Measurements from ENCODE around the gene CTNNA3.

The CTNNA3 gene

DNA sequence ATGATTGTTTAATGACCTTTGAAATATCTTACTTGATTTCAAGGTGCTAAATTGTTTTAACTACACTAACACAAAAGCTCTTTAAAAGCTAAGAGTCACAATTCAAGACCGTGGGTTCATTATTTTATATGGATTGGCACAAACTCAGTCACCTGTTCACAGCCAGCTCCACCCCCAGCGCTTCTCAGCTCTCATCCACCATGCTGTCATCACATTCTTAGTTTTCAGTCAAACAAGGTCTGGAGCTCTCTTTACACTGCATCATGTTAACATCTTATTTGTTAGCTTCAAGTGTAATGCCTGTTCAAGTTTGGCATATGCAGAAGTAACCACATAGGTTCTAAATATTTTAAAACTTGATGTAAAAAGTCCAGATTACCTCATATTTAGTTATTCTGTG, 951.1 kb downstream of the CTNNA3 start:
- Histone ChIP-seq H3F3A (ENCODE audit: control insufficient read depth, insufficient read depth) (no peaks in the 10 kb centered on the region), H3K4me1 (ENCODE audit: control insufficient read depth, low read length) (no peaks in the 10 kb centered on the region), H3K27me3 (ENCODE audit: control insufficient read depth, low read length) (no peaks in the 10 kb centered on the region), H4K20me1 (ENCODE audit: control insufficient read depth, insufficient read depth, low read depth, low read length) (no peaks in the 10 kb centered on the region), H3K4me3 (ENCODE audit: low read length) (no peak overlapping the region), H3K79me2 (ENCODE audit: control insufficient read depth, low read length) (no peaks in the 10 kb centered on the region), H3K36me3 (ENCODE audit: control insufficient read depth, low read length) (no peaks in the 10 kb centered on the region), H3K9me3 (ENCODE audit: control insufficient read depth, insufficient read depth, low read length) (no peaks in the 10 kb centered on the region), H3K27ac (ENCODE audit: low read depth, low read length) (no peak overlapping the region), H3K9me2 (replicated peaks; ENCODE audit: control insufficient read depth, low read length) (no peaks in the 10 kb centered on the region), H3K4me2 (ENCODE audit: low read length) (no peak overlapping the region)
- TF ChIP-seq, protein P1, sequence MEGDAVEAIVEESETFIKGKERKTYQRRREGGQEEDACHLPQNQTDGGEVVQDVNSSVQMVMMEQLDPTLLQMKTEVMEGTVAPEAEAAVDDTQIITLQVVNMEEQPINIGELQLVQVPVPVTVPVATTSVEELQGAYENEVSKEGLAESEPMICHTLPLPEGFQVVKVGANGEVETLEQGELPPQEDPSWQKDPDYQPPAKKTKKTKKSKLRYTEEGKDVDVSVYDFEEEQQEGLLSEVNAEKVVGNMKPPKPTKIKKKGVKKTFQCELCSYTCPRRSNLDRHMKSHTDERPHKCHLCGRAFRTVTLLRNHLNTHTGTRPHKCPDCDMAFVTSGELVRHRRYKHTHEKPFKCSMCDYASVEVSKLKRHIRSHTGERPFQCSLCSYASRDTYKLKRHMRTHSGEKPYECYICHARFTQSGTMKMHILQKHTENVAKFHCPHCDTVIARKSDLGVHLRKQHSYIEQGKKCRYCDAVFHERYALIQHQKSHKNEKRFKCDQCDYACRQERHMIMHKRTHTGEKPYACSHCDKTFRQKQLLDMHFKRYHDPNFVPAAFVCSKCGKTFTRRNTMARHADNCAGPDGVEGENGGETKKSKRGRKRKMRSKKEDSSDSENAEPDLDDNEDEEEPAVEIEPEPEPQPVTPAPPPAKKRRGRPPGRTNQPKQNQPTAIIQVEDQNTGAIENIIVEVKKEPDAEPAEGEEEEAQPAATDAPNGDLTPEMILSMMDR (IDR thresholded peaks at IDR 0.05; ENCODE audit: low read depth, low read length, poor library complexity, severe bottlenecking) = no peak
- no peak for TF ChIP-seq EZH2phosphoT487 (IDR thresholded peaks at IDR 0.05; ENCODE audit: borderline replicate concordance, low read length)

DNA sequence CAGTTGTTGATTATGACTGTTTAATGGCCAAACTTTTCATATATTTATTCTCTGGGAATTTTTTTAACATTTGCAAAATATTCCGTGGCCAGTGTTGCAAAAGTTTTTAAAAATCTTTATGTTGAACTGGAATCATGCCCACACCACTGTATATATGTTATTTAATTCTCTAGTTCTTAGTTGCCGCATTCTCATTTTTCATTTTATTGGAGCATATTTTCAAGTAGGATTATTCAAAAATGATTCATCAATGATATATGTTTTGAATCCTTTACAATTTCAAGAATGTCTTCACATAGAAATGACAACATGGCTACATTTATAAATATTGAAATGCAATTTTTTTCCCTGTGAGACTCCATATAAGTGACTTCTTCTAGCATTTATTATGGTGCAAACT, 958.8 kb downstream of the CTNNA3 start:
- TF ChIP-seq, protein P1 (IDR thresholded peaks at IDR 0.05; ENCODE audit: low read depth, low read length, poor library complexity, severe bottlenecking) = no peak
- no peak for TF ChIP-seq EZH2phosphoT487 (IDR thresholded peaks at IDR 0.05; ENCODE audit: borderline replicate concordance, low read length)
- Histone ChIP-seq H3K36me3 (ENCODE audit: control insufficient read depth, low read length) (no peaks in the 10 kb centered on the region), H3K4me1 (ENCODE audit: control insufficient read depth, low read length) (no peaks in the 10 kb centered on the region), H3K4me3 (ENCODE audit: low read length) (no peak overlapping the region), H3K4me2 (ENCODE audit: low read length) (no peak overlapping the region), H3K9me3 (ENCODE audit: control insufficient read depth, insufficient read depth, low read length) (no peaks in the 10 kb centered on the region), H3K27ac (ENCODE audit: low read depth, low read length) (no peak overlapping the region), H3K27me3 (ENCODE audit: control insufficient read depth, low read length) (no peaks in the 10 kb centered on the region), H4K20me1 (ENCODE audit: control insufficient read depth, insufficient read depth, low read depth, low read length) (no peaks in the 10 kb centered on the region), H3F3A (ENCODE audit: control insufficient read depth, insufficient read depth) (no peaks in the 10 kb centered on the region), H3K79me2 (ENCODE audit: control insufficient read depth, low read length) (no peaks in the 10 kb centered on the region), H3K9me2 (replicated peaks; ENCODE audit: control insufficient read depth, low read length) (no peaks in the 10 kb centered on the region)

DNA sequence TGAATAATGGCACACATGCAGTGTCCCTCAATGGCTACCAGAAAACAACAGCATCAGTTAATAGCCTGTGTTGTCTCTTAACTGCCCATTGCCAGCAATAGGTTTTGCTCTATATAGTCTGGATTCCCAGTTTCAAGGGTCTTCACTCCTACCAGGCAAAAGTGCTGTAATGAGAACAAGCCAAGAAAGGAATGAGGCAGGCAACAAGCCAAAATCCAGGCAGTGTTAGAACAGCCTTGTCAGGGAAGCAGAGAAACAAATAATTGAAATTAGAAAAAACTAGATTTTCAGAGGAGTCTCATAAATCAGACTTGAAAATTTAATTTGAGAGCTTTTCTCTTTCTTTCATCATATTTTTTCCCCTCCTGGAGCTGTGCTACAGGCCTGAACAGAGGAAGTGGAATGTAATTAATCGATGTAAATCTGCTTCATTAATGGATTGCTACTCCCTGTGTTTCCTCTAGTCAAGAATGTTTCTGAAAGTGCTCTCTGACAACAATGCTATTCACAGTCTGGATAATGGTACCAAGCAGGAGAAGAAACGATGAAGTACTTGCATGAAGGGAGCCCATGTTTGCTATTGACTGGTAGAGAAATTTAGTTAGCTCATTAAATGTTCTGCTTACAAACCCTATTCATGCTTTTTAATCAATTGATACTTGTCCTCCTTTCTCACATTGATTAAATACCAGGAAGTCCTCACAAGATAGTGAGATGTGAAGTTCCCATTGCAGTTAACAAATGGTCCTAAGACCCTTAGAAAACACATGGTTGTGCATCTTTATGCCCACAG, 972.2 kb downstream of the CTNNA3 start:
- TF ChIP-seq, protein P1 (IDR thresholded peaks at IDR 0.05; ENCODE audit: low read depth, low read length, poor library complexity, severe bottlenecking) = no peak
- TF ChIP-seq EZH2phosphoT487 (IDR thresholded peaks at IDR 0.05; ENCODE audit: borderline replicate concordance, low read length) = no peak
- no peak overlapping the region for H3K27ac ChIP-seq (ENCODE audit: low read depth, low read length)
- no peaks in the 10 kb centered on the region for H3K79me2 ChIP-seq (ENCODE audit: control insufficient read depth, low read length)

More for the DNA sequence above, 972.2 kb downstream of the CTNNA3 start:
- H3K36me3 ChIP-seq (ENCODE audit: control insufficient read depth, low read length) = no peaks in the 10 kb centered on the region
- no peaks in the 10 kb centered on the region for H3K4me1 ChIP-seq (ENCODE audit: control insufficient read depth, low read length)
- no peaks in the 10 kb centered on the region for H3K27me3 ChIP-seq (ENCODE audit: control insufficient read depth, low read length)
- H3K9me3 ChIP-seq (ENCODE audit: control insufficient read depth, insufficient read depth, low read length) = no peaks in the 10 kb centered on the region
- no peaks in the 10 kb centered on the region for H3F3A ChIP-seq (ENCODE audit: control insufficient read depth, insufficient read depth)
- H4K20me1 ChIP-seq (ENCODE audit: control insufficient read depth, insufficient read depth, low read depth, low read length) = no peaks in the 10 kb centered on the region
- no peaks in the 10 kb centered on the region for H3K9me2 ChIP-seq (replicated peaks; ENCODE audit: control insufficient read depth, low read length)
- H3K4me2 ChIP-seq (ENCODE audit: low read length) = no peak overlapping the region
- no peak overlapping the region for H3K4me3 ChIP-seq (ENCODE audit: low read length)

Measured in DOHH2 (cell line).